Measurements from ENCODE around the gene TTC28. TPM values are rescaled to one million over a fixed set of nuclear protein-coding genes. Genes with fewer than 3 reads are reported as not detected.

The TTC28 gene
- total RNA-seq, 1 experiment from 2014 or later, result 0.12 TPM

DNA sequence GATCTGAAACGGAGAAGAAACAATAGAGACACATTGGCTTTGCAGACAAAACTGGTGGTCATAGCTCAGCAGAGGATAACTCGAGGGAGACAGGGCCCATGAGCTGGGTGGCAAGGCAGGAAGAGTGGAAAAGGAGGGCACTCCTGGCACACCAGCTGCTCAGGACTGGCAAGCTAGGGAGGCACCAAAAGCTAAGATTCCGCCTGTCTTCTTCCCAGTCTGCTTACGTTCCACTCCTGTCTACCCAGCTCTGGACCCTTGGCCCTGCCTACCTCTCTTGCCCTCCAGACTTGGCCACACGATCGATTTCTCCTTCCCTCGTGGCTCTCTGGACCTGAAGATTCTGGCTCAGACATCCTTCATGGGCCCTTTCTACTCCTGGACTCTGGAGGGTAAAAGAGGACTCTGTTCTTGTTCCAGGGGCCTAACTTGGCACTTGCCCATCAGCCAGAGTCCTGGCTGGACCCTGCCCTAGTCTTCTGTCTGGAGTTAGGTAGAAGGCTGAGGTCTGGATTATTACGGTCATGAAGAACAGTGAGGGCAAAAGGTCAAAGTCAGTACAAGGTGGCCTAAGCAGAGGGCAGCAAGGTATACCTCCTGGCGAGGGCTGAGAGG is 645.4 kb downstream of the TTC28 start:
- RAD21 ChIA-PET (ENCODE audit: low non-redundant PET in 1 of 2, low total read pairs in 2 of 2, uncharacterized antibody in 2 of 2, unreplicated experiment in 2 of 2), result no interaction called here
- H3K9me3 ChIP-seq (ENCODE audit: control insufficient read depth in 1 of 2, insufficient read depth in 1 of 2, low read depth in 1 of 2, low read length in 2 of 2), result no peaks in the 10 kb centered on the region
- no peak overlapping the region for H3K9ac ChIP-seq (ENCODE audit: low read length)
- no peaks in the 10 kb centered on the region for H3K9me2 ChIP-seq (ENCODE audit: insufficient read depth)
- intact Hi-C loops (cut with micrococcal nuclease), result no loop called here
- no peak overlapping the region for H3K4me2 ChIP-seq (ENCODE audit: low read length)
- no peak overlapping the region for H2AFZ ChIP-seq (ENCODE audit: low read depth, low read length, poor library complexity, severe bottlenecking)
- H4K20me1 ChIP-seq (ENCODE audit: insufficient read depth), result no peaks in the 10 kb centered on the region
- no peaks in the 10 kb centered on the region for H3K4me1 ChIP-seq (ENCODE audit: control insufficient read depth in 1 of 2, insufficient read depth in 2 of 2, low read length in 2 of 2)
- no peak overlapping the region for H3K27ac ChIP-seq (ENCODE audit: low read depth, low read length)
- no peaks in the 10 kb centered on the region for H3K79me2 ChIP-seq (ENCODE audit: insufficient read depth, low read length)
- CTCF ChIA-PET, result interaction anchor here (1.0 kb wide), 1 partner anchor 14 kb away, joined by 3 read pairs; no protein-coding TSS in a partner anchor
- no TSS peak for BruUV-seq (replicated peaks)
- TF ChIP-seq, protein P1, sequence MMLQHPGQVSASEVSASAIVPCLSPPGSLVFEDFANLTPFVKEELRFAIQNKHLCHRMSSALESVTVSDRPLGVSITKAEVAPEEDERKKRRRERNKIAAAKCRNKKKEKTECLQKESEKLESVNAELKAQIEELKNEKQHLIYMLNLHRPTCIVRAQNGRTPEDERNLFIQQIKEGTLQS (IDR thresholded peaks at IDR 0.05), result no peak
- TF ChIP-seq SRF (IDR thresholded peaks at IDR 0.05; ENCODE audit: low read depth) (no peak), CEBPB (IDR thresholded peaks at IDR 0.05; ENCODE audit: low read depth) (no peak), RAD21 (IDR thresholded peaks at IDR 0.05; ENCODE audit: low read depth) (no peak), EZH2phosphoT487 (IDR thresholded peaks at IDR 0.05; ENCODE audit: borderline replicate concordance) (no peak)
- peaks cover 11% of the 10 kb centered on the region; the same call in 1 of the 2 replicates for H3K27me3 ChIP-seq (ENCODE audit: insufficient read depth, low read length)
- DNase-seq (ENCODE audit: low read depth, low spot score) (no peak), ATAC-seq (no peak)
- H3K36me3 ChIP-seq (ENCODE audit: control insufficient read depth in 1 of 2, insufficient read depth in 2 of 2, low read length in 2 of 2), result no peaks in the 10 kb centered on the region
- POLR2A ChIA-PET, result no interaction called here
- no peak overlapping the region for H3K4me3 ChIP-seq (replicated peaks in 1 of 2; ENCODE audit: low read depth in 1 of 2, low read length in 2 of 2)

GRCh38 chr22:28032861-28033260 is 646.8 kb downstream of the TTC28 start:
- ChIA-PET CTCF (interaction anchor here (1.1 kb wide), 1 partner anchor 13 kb away, joined by 4 read pairs; no protein-coding TSS in a partner anchor), RAD21 (ENCODE audit: low non-redundant PET in 1 of 2, low total read pairs in 2 of 2, uncharacterized antibody in 2 of 2, unreplicated experiment in 2 of 2) (no interaction called here), POLR2A (no interaction called here)
- Histone ChIP-seq H3K27ac (ENCODE audit: low read depth, low read length) (no peak overlapping the region), H3K9ac (ENCODE audit: low read length) (no peak overlapping the region), H3K9me3 (ENCODE audit: control insufficient read depth in 1 of 2, insufficient read depth in 1 of 2, low read depth in 1 of 2, low read length in 2 of 2) (no peaks in the 10 kb centered on the region), H3K4me2 (ENCODE audit: low read length) (no peak overlapping the region), H3K36me3 (ENCODE audit: control insufficient read depth in 1 of 2, insufficient read depth in 2 of 2, low read length in 2 of 2) (no peaks in the 10 kb centered on the region), H3K4me1 (ENCODE audit: control insufficient read depth in 1 of 2, insufficient read depth in 2 of 2, low read length in 2 of 2) (no peaks in the 10 kb centered on the region), H4K20me1 (ENCODE audit: insufficient read depth) (no peaks in the 10 kb centered on the region), H3K27me3 (ENCODE audit: insufficient read depth, low read length) (peaks cover 11% of the 10 kb centered on the region; the same call in 1 of the 2 replicates), H2AFZ (ENCODE audit: low read depth, low read length, poor library complexity, severe bottlenecking) (no peak overlapping the region), H3K79me2 (ENCODE audit: insufficient read depth, low read length) (no peaks in the 10 kb centered on the region), H3K4me3 (replicated peaks in 1 of 2; ENCODE audit: low read depth in 1 of 2, low read length in 2 of 2) (no peak overlapping the region), H3K9me2 (ENCODE audit: insufficient read depth) (no peaks in the 10 kb centered on the region)
- ATAC-seq, result no peak
- no peak for DNase-seq (ENCODE audit: low read depth, low spot score)
- no TSS peak for BruUV-seq (replicated peaks)
- intact Hi-C loops (cut with micrococcal nuclease), result no loop called here
- TF ChIP-seq EZH2 (IDR thresholded peaks at IDR 0.05), result no peak
- no peak for TF ChIP-seq EZH2phosphoT487 (IDR thresholded peaks at IDR 0.05; ENCODE audit: borderline replicate concordance)
- TF ChIP-seq TCF7L2 (IDR thresholded peaks at IDR 0.05; ENCODE audit: borderline replicate concordance, extremely low read depth, insufficient read depth, insufficient read length), result no peak
- TF ChIP-seq POLR2A (IDR thresholded peaks at IDR 0.05; ENCODE audit: borderline replicate concordance, extremely low read depth, insufficient read depth, insufficient read length), result no peak
- TF ChIP-seq POLR2AphosphoS5 (IDR thresholded peaks at IDR 0.05; ENCODE audit: low read depth, low read length), result no peak
- TF ChIP-seq SIN3A (IDR thresholded peaks at IDR 0.05; ENCODE audit: low read depth), result no peak
- TF ChIP-seq MAX (IDR thresholded peaks at IDR 0.05), result no peak
- no peak for TF ChIP-seq REST (IDR thresholded peaks at IDR 0.05; ENCODE audit: low read depth)
- TF ChIP-seq, protein P2, sequence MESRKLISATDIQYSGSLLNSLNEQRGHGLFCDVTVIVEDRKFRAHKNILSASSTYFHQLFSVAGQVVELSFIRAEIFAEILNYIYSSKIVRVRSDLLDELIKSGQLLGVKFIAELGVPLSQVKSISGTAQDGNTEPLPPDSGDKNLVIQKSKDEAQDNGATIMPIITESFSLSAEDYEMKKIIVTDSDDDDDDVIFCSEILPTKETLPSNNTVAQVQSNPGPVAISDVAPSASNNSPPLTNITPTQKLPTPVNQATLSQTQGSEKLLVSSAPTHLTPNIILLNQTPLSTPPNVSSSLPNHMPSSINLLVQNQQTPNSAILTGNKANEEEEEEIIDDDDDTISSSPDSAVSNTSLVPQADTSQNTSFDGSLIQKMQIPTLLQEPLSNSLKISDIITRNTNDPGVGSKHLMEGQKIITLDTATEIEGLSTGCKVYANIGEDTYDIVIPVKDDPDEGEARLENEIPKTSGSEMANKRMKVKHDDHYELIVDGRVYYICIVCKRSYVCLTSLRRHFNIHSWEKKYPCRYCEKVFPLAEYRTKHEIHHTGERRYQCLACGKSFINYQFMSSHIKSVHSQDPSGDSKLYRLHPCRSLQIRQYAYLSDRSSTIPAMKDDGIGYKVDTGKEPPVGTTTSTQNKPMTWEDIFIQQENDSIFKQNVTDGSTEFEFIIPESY (IDR thresholded peaks at IDR 0.05; ENCODE audit: extremely low read depth, insufficient replicate concordance, low read length), result no peak
- no peak for TF ChIP-seq ZFX (IDR thresholded peaks at IDR 0.05)
- no peak for TF ChIP-seq YY1 (IDR thresholded peaks at IDR 0.05; ENCODE audit: extremely low read depth, insufficient replicate concordance, low read depth, low read length)
